GM06990 (cell line): ENCODE measurements around the gene SLC25A14.

Experiments
- DNase-seq: peaks from one replicate; pipeline ENCODE4 v3.0.0-alpha.2; 2011; ENCODE audit not compliant: insufficient read length; ENCODE audit errors: extremely low read depth
- H3K27me3 ChIP-seq: replicated peaks from 2 replicates; pipeline ENCODE4 v1.6.0; 2011; ENCODE audit warnings: low read length; ENCODE audit not compliant: control insufficient read depth, insufficient read depth
- H3K36me3 ChIP-seq: 2 replicates; pipeline ENCODE4 v1.5.1; 2011; ENCODE audit warnings: low read length; ENCODE audit not compliant: control insufficient read depth, insufficient read depth
- H3K4me3 ChIP-seq: replicated peaks from 2 replicates; pipeline ENCODE4 v1.5.1; 2011; ENCODE audit warnings: low read depth, mild to moderate bottlenecking, control low read depth, low read length
- CTCF ChIP-seq: IDR thresholded peaks from 2 replicates; pipeline ENCODE4 v1.5.1; 2011; ENCODE audit warnings: low read length, control low read depth, mild to moderate bottlenecking, inconsistent platforms; ENCODE audit not compliant: insufficient read depth, poor library complexity, severe bottlenecking

Gene SLC25A14

GRCh38 chrX:130386408-130386808 is 46.7 kb downstream of the SLC25A14 start:
- no peaks in the 10 kb centered on the region for H3K36me3 ChIP-seq
- no peak for TF ChIP-seq CTCF
- no peaks in the 10 kb centered on the region; the same call in 1 of the 2 replicates for H3K27me3 ChIP-seq
- no peak overlapping the region for H3K4me3 ChIP-seq
- DNase-seq = no peak

- Histone ChIP-seq H3K4me3 (no peak overlapping the region), H3K27me3 (no peaks in the 10 kb centered on the region), H3K36me3 (no peaks in the 10 kb centered on the region)
- DNase-seq = no peak
- TF ChIP-seq CTCF = peak; percentile 68
Measured at GRCh38 chrX:130393451-130394074, 53.8 kb downstream of the SLC25A14 start.

- no peak for DNase-seq
- H3K27me3 ChIP-seq = no peaks in the 10 kb centered on the region
- no peak overlapping the region for H3K4me3 ChIP-seq
- no peak for TF ChIP-seq CTCF
- H3K36me3 ChIP-seq = no peaks in the 10 kb centered on the region
Measured at GRCh38 chrX:130395341-130395740, 55.6 kb downstream of the SLC25A14 start.

GRCh38 chrX:130401415-130402207 is 61.9 kb downstream of the SLC25A14 start, which contains the start of gene RBMX2:
Gene RBMX2, plus strand, starts transcription at chrX:130401987. Its CDS starts 46 bp downstream, at chrX:130402033.
- H3K36me3 ChIP-seq = no peaks in the 10 kb centered on the region; the same call in 1 of the 2 replicates
- TF ChIP-seq CTCF = no peak
- peak within 1 kb of the TSS; percentile 85 for H3K4me3 ChIP-seq
- H3K27me3 ChIP-seq = no peaks in the 10 kb centered on the region
- DNase-seq = peak; percentile 85

- Histone ChIP-seq H3K27me3 (no peaks in the 10 kb centered on the region), H3K36me3 (no peaks in the 10 kb centered on the region; the same call in 1 of the 2 replicates), H3K4me3 (peak overlapping the region; percentile 85)
- TF ChIP-seq CTCF = no peak
- DNase-seq = no peak
Measured at GRCh38 chrX:130402208-130402684, 62.5 kb downstream of the SLC25A14 start.
